ENCODE results near the gene DCTPP1. TPM values are rescaled to one million over a fixed set of nuclear protein-coding genes. Genes with fewer than 3 reads are reported as not detected.

DCTPP1 gene
- total and polyA plus RNA-seq, 9 of the 15 experiments (the other 6 are each of a cell fraction or from before 2014, with no cell fraction given) = 45.0 to 132 (median 80.6) TPM

- peak; percentile 86 for TF ChIP-seq CEBPG (CRISPR knock-in tag; IDR thresholded peaks at IDR 0.05)
- peak; percentile 81 to 86 for TF ChIP-seq CEBPG (tag; conservative IDR thresholded peaks at IDR 0.05 in 1 of 2, IDR thresholded peaks at IDR 0.05 in 1 of 2)
- peak; percentile 45; the same call in 1 of the 2 replicates for TF ChIP-seq NR2C1 (IDR thresholded peaks at IDR 0.05)
- TF ChIP-seq NR2C1 (tag; IDR thresholded peaks at IDR 0.05) = no peak
- no peak for TF ChIP-seq SIRT6 (IDR thresholded peaks at IDR 0.05; ENCODE audit: low read depth, low read length)
- peak; percentile 89 for TF ChIP-seq XRCC5 (IDR thresholded peaks at IDR 0.05; ENCODE audit: low read depth, low read length)
- TF ChIP-seq DPF2 (IDR thresholded peaks at IDR 0.05) = 0 out of 2 replicates have a peak, but pooled peaks have one; percentile 3
- TF ChIP-seq HNRNPL (IDR thresholded peaks at IDR 0.05; ENCODE audit: low read depth, low read length) = no peak
- peak in 1 of 2 experiments; percentile 36; a peak in 1 of 4 replicates for TF ChIP-seq SRF (CRISPR knock-in tag; IDR thresholded peaks at IDR 0.05)
- no peak for TF ChIP-seq NFIX (CRISPR knock-in tag; IDR thresholded peaks at IDR 0.05; ENCODE audit: low read depth)
- no peak for TF ChIP-seq ZNF77 (CRISPR knock-in tag; IDR thresholded peaks at IDR 0.05)
- no peak for TF ChIP-seq SRSF7 (optimal IDR thresholded peaks at IDR 0.05; ENCODE audit: low read depth, low read length)
- no peak for TF ChIP-seq CHD4 (IDR thresholded peaks at IDR 0.05; ENCODE audit: insufficient read depth, insufficient replicate concordance, low read depth, low read length, poor library complexity, severe bottlenecking)
- TF ChIP-seq JUN (IDR thresholded peaks at IDR 0.05; ENCODE audit: borderline replicate concordance, low read depth, low read length) = peak; percentile 51; the same call in 1 of the 2 replicates
- 0 out of 2 replicates have a peak, but pooled peaks have one; percentile 35 for TF ChIP-seq JUN (CRISPR knock-in tag; IDR thresholded peaks at IDR 0.05; ENCODE audit: borderline replicate concordance)
- TF ChIP-seq MCM5 (IDR thresholded peaks at IDR 0.05; ENCODE audit: low read depth) = no peak
- TF ChIP-seq ELF4 (CRISPR knock-in tag; IDR thresholded peaks at IDR 0.05) = no peak
- TF ChIP-seq DMBX1 (CRISPR knock-in tag; IDR thresholded peaks at IDR 0.05; ENCODE audit: borderline replicate concordance) = 0 out of 2 replicates have a peak, but pooled peaks have one; percentile 22
- TF ChIP-seq NR4A1 (CRISPR knock-in tag; IDR thresholded peaks at IDR 0.05) = 0 out of 2 replicates have a peak, but pooled peaks have one; percentile 45
- no peak for TF ChIP-seq NR4A1 (tag; IDR thresholded peaks at IDR 0.05)
- no peak for TF ChIP-seq ZNF23 (CRISPR knock-in tag; IDR thresholded peaks at IDR 0.05)
- no peak for TF ChIP-seq NCOA2 (IDR thresholded peaks at IDR 0.05; ENCODE audit: partially characterized antibody in 2 of 2)
- TF ChIP-seq PREB (CRISPR knock-in tag; IDR thresholded peaks at IDR 0.05) = no peak
- TF ChIP-seq PCBP2 (IDR thresholded peaks at IDR 0.05; ENCODE audit: low read depth, low read length, poor library complexity, severe bottlenecking) = no peak
- TF ChIP-seq MEIS2 (IDR thresholded peaks at IDR 0.05; ENCODE audit: partially characterized antibody) = no peak
- TF ChIP-seq KDM5B (IDR thresholded peaks at IDR 0.05; ENCODE audit: insufficient replicate concordance, low read depth, low read length) = no peak
- no peak for TF ChIP-seq ZNF717 (CRISPR knock-in tag; IDR thresholded peaks at IDR 0.05)
- TF ChIP-seq ZEB2 (IDR thresholded peaks at IDR 0.05) = peak; percentile 90
Observed at GRCh38 chr16:30429678-30430427, at the start of gene DCTPP1 (continued).

All from K562 (cell line).